Measurements from ENCODE around the gene HJV. TPM values are rescaled to one million over a fixed set of nuclear protein-coding genes. Genes with fewer than 3 reads are reported as not detected.

Gene HJV
- total RNA-seq, 1 experiment from 2014 or later, result not detected

GRCh38 chr1:145999321-146000024, 22.1 kb downstream of the HJV start:
- Histone ChIP-seq H4K91ac (ENCODE audit: insufficient read length, low read depth, low read length) (no peak overlapping the region), H3K79me2 (ENCODE audit: insufficient read depth, low read length) (peaks cover 3% of the 10 kb centered on the region; the same call in 1 of the 2 replicates), H4K20me1 (ENCODE audit: control insufficient read depth, insufficient read depth, insufficient read length) (no peaks in the 10 kb centered on the region), H3K4me2 (ENCODE audit: insufficient read depth, insufficient read length, low read length) (no peak overlapping the region), H2AK5ac (ENCODE audit: insufficient read length, low read length) (no peak overlapping the region), H4K8ac (replicated peaks; ENCODE audit: insufficient read length, low read depth, low read length) (no peak overlapping the region), H3K9me3 (ENCODE audit: control insufficient read depth, low read depth, low read length) (no peaks in the 10 kb centered on the region), H3T11ph (ENCODE audit: low read length) (no peak overlapping the region), H3K4ac (ENCODE audit: low read depth, low read length) (no peak overlapping the region), H2BK120ac (ENCODE audit: low read depth, low read length, poor library complexity, severe bottlenecking) (no peak overlapping the region), H3K27me3 (ENCODE audit: insufficient read depth, low read length) (no peaks in the 10 kb centered on the region), H2BK15ac (ENCODE audit: low read depth, low read length) (no peak overlapping the region), H3K4me1 (ENCODE audit: insufficient read depth, low read length) (peaks cover 5% of the 10 kb centered on the region; the same call in 1 of the 2 replicates), H2BK12ac (ENCODE audit: insufficient read length, low read depth, low read length) (no peak overlapping the region), H3K56ac (ENCODE audit: insufficient read length, low read depth, low read length) (no peak overlapping the region), H3K23ac (ENCODE audit: insufficient read length, low read depth, low read length) (no peak overlapping the region), H2AFZ (ENCODE audit: low read length) (peak overlapping the region; percentile 17), H3K18ac (ENCODE audit: insufficient read length, low read depth, low read length) (no peak overlapping the region), H3K23me2 (ENCODE audit: insufficient read length, low read depth, low read length, poor library complexity, severe bottlenecking) (peaks cover 16% of the 10 kb centered on the region), H3K14ac (ENCODE audit: insufficient read depth, low read length) (no peak overlapping the region), H2BK5ac (ENCODE audit: insufficient read length, low read length) (no peak overlapping the region), H3K27ac (ENCODE audit: insufficient read length, low read depth, low read length) (no peak overlapping the region), H3K79me1 (ENCODE audit: insufficient read depth, low read depth, low read length, poor library complexity, severe bottlenecking) (peaks cover 3% of the 10 kb centered on the region), H3K9ac (ENCODE audit: extremely low read depth, insufficient read length, low read length) (no peak overlapping the region), H2BK20ac (ENCODE audit: low read depth, low read length, poor library complexity, severe bottlenecking) (no peak overlapping the region), H4K5ac (ENCODE audit: insufficient read length, low read depth, low read length) (no peak overlapping the region)
- Mint-ChIP-seq H3K27ac (peak overlapping the region in 2 of 3 experiments; percentile 0 to 42; a peak in 3 of 7 replicates), H3K4me3 (no peak overlapping the region), H3K36me3 (ENCODE audit: insufficient read depth in 1 of 3, low read depth in 3 of 3) (peaks cover 11 to 21% (median 14%) of the 10 kb centered on the region in 3 experiments; a peak in 6 of 7 replicates), H3K27me3 (ENCODE audit: low read depth) (no peaks in the 10 kb centered on the region), H3K9me3 (peaks cover 0 to 3% of the 10 kb centered on the region in 2 experiments; a peak in 2 of 5 replicates), H3K4me1 (peaks cover 30 to 36% of the 10 kb centered on the region in 2 experiments)
- no CpG with 5 or more reads among the region's 5 CpGs for WGBS (ENCODE audit: extremely low coverage, insufficient read length, low lambda C conversion rate)
- TF ChIP-seq CTCF (conservative IDR thresholded peaks at IDR 0.05), result no peak
- DNase-seq, result no peak

Data from H9 (cell line).